ENCODE data around the gene LCMT1.
A peak's percentile ranks its signal among the peaks of the same experiment; 100 is the strongest.
"Not testable (repeated sequence)": the region's sequence is repeated elsewhere in the genome, so short reads cannot be mapped to it uniquely, and the experiment has no call there.

Gene LCMT1

DNA sequence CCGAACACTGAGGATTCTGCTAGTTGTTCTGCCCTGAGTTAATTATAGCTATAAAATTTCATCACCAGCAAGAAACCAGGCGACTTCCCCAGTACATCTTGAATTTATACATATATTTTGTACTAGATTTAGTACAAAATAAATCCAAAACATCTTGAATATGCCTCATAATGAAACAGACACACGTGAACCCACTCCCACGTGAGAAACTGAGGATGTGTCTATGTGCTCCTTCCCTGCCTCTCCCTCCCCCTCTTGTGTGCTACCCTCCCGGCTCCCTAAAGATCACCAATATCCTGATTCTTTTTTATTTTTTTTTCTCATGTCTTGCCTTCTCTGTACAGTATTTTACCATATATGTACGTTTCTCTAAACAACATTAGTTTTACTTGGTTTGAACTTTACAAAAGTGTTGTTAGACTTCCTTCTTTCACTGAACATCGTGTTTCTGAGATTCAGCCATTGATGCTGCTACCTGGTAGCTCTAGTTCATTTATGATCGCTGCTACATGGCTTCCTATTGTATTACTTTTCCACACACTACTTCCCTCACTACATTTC is 1.1 kb upstream of the LCMT1 start:
- Histone ChIP-seq H3K27ac (ENCODE audit: insufficient read depth, low read length, poor library complexity, severe bottlenecking) (peak overlapping the region; percentile 69), H3K36me3 (ENCODE audit: control insufficient read depth, insufficient read depth, low read length) (no peaks in the 10 kb centered on the region), H3K9me3 (ENCODE audit: control insufficient read depth, low read length) (no peaks in the 10 kb centered on the region), H3K4me3 (ENCODE audit: insufficient read depth, low read depth, low read length, poor library complexity, severe bottlenecking) (peak overlapping the region; percentile 91), H3K27me3 (replicated peaks; ENCODE audit: control insufficient read depth, insufficient read depth, low read length, poor library complexity, severe bottlenecking) (no peaks in the 10 kb centered on the region), H3K4me1 (ENCODE audit: control insufficient read depth, insufficient read depth, low read length, poor library complexity, severe bottlenecking) (peaks cover 17% of the 10 kb centered on the region)
- no peak for DNase-seq

DNA sequence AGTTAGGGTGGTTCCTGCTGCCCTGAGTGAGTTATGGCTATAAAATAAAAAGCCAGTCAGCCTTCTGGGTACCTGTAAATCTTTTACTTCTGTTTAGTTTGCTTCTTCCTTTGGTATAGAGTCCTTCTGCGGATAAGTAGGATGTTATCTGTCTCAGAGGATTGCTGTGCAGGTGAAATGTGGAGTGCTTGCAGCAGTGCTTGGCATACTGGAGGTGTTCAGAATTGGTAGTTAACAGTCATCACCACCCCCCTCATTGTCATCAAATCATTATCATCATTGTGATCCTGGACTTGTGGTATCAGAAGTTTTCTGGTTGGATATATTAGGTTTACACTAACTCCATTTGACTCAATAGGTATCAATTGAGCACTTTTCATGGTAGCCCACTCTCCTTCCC is 2.6 kb downstream of the LCMT1 start:
- H3K4me3 ChIP-seq (ENCODE audit: insufficient read depth, low read depth, low read length, poor library complexity, severe bottlenecking): no peak overlapping the region
- H3K27me3 ChIP-seq (replicated peaks; ENCODE audit: control insufficient read depth, insufficient read depth, low read length, poor library complexity, severe bottlenecking): no peaks in the 10 kb centered on the region
- peaks cover 8% of the 10 kb centered on the region for H3K4me1 ChIP-seq (ENCODE audit: control insufficient read depth, insufficient read depth, low read length, poor library complexity, severe bottlenecking)
- no peaks in the 10 kb centered on the region for H3K9me3 ChIP-seq (ENCODE audit: control insufficient read depth, low read length)
- no peak for DNase-seq
- peaks cover 6% of the 10 kb centered on the region for H3K36me3 ChIP-seq (ENCODE audit: control insufficient read depth, insufficient read depth, low read length)
- H3K27ac ChIP-seq (ENCODE audit: insufficient read depth, low read length, poor library complexity, severe bottlenecking): no peak overlapping the region

DNA sequence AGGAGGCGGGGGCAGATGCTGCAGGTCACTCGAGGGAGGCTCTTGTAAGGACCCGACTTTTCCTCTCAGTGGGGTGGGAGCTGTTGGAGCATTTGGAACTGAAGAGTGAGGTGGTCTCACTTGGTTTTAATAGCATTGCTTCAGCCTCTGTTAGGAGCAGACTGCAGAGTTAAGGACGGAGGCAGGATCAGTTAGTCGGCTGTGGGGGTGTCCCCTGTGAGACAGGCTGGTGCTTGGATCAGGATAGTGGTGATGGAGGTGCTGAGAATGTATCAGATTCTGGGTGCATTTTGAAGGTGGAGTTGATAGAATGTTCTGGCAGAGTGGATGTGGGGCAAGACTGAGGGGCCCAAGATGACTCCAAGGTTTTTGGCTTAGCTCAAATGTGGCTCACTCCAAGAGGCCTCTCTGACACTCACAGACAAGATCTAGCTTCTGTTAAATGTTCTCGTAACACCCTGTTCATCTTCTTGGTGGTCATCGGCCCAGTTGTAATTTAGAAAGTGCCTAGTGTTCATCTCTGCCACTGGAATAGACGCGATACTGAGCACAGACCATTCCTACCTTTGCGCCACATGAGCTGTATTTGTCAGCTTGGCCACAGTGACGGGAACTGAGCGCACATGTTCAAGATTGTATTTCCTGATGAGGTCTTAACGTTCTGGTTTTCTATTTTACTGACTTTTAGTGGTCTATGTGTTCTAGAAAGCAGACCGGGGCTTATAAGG is 7.5 kb downstream of the LCMT1 start:
- no peaks in the 10 kb centered on the region for H3K9me3 ChIP-seq (ENCODE audit: control insufficient read depth, low read length)
- H3K4me3 ChIP-seq (ENCODE audit: insufficient read depth, low read depth, low read length, poor library complexity, severe bottlenecking): no peak overlapping the region
- no peak overlapping the region for H3K27ac ChIP-seq (ENCODE audit: insufficient read depth, low read length, poor library complexity, severe bottlenecking)
- no peaks in the 10 kb centered on the region for H3K27me3 ChIP-seq (replicated peaks; ENCODE audit: control insufficient read depth, insufficient read depth, low read length, poor library complexity, severe bottlenecking)
- no peaks in the 10 kb centered on the region for H3K4me1 ChIP-seq (ENCODE audit: control insufficient read depth, insufficient read depth, low read length, poor library complexity, severe bottlenecking)
- H3K36me3 ChIP-seq (ENCODE audit: control insufficient read depth, insufficient read depth, low read length): peaks cover 6% of the 10 kb centered on the region
- DNase-seq: no peak

GRCh38 chr16:25121824-25122600 is 10.5 kb downstream of the LCMT1 start:
- Histone ChIP-seq H3K27ac (ENCODE audit: insufficient read depth, low read length, poor library complexity, severe bottlenecking) (no peak overlapping the region), H3K9me3 (ENCODE audit: control insufficient read depth, low read length) (no peaks in the 10 kb centered on the region), H3K4me1 (ENCODE audit: control insufficient read depth, insufficient read depth, low read length, poor library complexity, severe bottlenecking) (peaks cover 3% of the 10 kb centered on the region), H3K27me3 (replicated peaks; ENCODE audit: control insufficient read depth, insufficient read depth, low read length, poor library complexity, severe bottlenecking) (no peaks in the 10 kb centered on the region), H3K36me3 (ENCODE audit: control insufficient read depth, insufficient read depth, low read length) (peaks cover 9% of the 10 kb centered on the region), H3K4me3 (ENCODE audit: insufficient read depth, low read depth, low read length, poor library complexity, severe bottlenecking) (no peak overlapping the region)
- no peak for DNase-seq

DNA sequence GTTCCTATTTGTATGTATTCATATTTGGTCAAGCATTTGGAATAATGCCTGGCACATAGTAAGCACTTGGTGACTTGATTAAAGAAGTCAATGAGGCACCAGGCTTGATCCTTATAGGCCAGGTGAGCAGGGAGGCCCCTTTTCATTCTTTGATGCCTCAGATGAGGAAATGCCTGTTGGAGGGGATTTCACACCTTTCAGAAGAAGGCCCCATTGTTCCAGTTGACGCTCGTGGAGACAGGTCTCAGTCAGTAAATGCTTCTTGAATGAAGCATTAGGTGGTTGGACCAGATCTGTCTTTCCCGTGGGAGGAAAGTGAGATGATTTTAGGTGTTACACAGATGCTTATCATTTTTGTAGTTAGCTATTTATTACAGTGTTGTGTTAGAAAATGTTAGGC is 13.0 kb downstream of the LCMT1 start:
- H3K9me3 ChIP-seq (ENCODE audit: control insufficient read depth, low read length): no peaks in the 10 kb centered on the region
- H3K27ac ChIP-seq (ENCODE audit: insufficient read depth, low read length, poor library complexity, severe bottlenecking): no peak overlapping the region
- H3K27me3 ChIP-seq (replicated peaks; ENCODE audit: control insufficient read depth, insufficient read depth, low read length, poor library complexity, severe bottlenecking): no peaks in the 10 kb centered on the region
- H3K4me1 ChIP-seq (ENCODE audit: control insufficient read depth, insufficient read depth, low read length, poor library complexity, severe bottlenecking): peaks cover 3% of the 10 kb centered on the region
- no peak for DNase-seq
- no peak overlapping the region for H3K4me3 ChIP-seq (ENCODE audit: insufficient read depth, low read depth, low read length, poor library complexity, severe bottlenecking)
- H3K36me3 ChIP-seq (ENCODE audit: control insufficient read depth, insufficient read depth, low read length): peaks cover 6% of the 10 kb centered on the region

DNA sequence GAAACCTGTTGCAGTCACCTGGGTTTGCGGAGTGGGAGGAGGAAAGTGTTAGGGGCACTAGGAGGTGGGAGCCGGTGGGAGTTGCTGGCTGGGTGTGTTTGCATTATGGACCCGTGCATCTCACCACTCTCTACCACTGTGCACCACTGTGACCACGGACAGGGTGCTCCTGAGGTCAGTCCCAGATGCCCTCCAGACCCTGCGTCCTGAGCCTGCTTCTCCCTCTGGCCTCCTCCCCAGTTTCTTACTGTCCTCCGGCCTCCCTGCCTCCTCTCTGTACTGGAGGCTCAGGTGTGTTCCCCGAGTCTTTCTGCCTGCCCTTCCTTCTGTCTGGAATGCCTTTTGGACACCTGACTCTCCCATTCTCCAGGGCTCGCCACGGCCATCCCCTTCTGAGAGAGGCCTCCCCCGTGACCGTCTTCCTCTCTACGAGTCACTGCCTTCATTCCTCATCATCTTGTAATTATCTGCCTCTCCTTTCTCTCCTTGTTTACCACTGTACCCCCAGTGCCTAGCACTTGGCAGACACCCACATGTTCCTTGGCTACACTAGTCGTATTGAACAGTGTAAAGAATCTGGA is 14.6 kb downstream of the LCMT1 start:
- H3K27ac ChIP-seq (ENCODE audit: insufficient read depth, low read length, poor library complexity, severe bottlenecking); DNase-seq; H3K9me3 ChIP-seq (ENCODE audit: control insufficient read depth, low read length); H3K27me3 ChIP-seq (replicated peaks; ENCODE audit: control insufficient read depth, insufficient read depth, low read length, poor library complexity, severe bottlenecking); H3K4me1 ChIP-seq (ENCODE audit: control insufficient read depth, insufficient read depth, low read length, poor library complexity, severe bottlenecking); H3K4me3 ChIP-seq (ENCODE audit: insufficient read depth, low read depth, low read length, poor library complexity, severe bottlenecking): not testable (repeated sequence)
- H3K36me3 ChIP-seq (ENCODE audit: control insufficient read depth, insufficient read depth, low read length): peaks cover 10% of the 10 kb centered on the region

DNA sequence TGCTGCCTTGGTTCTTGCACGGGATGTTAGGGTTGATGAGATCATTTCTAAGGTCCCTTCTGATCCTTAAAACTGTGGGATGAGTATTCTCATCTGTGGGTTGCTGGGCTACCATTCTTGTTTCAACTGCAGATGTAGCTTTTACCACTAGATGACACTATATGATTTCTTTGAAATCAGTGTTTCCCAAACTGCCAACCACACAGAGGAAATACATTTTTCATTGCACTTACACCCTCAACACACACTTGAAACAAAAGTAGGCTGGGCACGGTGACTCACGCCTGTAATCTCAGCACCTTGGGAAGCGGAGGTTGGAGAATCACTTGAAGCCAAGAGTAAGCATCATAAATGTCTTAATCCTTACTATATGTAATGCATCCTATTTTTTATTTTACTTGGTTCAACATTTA is 15.3 kb downstream of the LCMT1 start:
- H3K4me1 ChIP-seq (ENCODE audit: control insufficient read depth, insufficient read depth, low read length, poor library complexity, severe bottlenecking): peaks cover 3% of the 10 kb centered on the region
- H3K36me3 ChIP-seq (ENCODE audit: control insufficient read depth, insufficient read depth, low read length): peaks cover 10% of the 10 kb centered on the region
- no peak for DNase-seq
- no peaks in the 10 kb centered on the region for H3K9me3 ChIP-seq (ENCODE audit: control insufficient read depth, low read length)
- H3K4me3 ChIP-seq (ENCODE audit: insufficient read depth, low read depth, low read length, poor library complexity, severe bottlenecking): no peak overlapping the region
- no peak overlapping the region for H3K27ac ChIP-seq (ENCODE audit: insufficient read depth, low read length, poor library complexity, severe bottlenecking)
- H3K27me3 ChIP-seq (replicated peaks; ENCODE audit: control insufficient read depth, insufficient read depth, low read length, poor library complexity, severe bottlenecking): no peaks in the 10 kb centered on the region

GRCh38 chr16:25132751-25133150 is 21.2 kb downstream of the LCMT1 start:
- H3K36me3 ChIP-seq (ENCODE audit: control insufficient read depth, insufficient read depth, low read length): peaks cover 37% of the 10 kb centered on the region
- not testable (repeated sequence) for H3K4me1 ChIP-seq (ENCODE audit: control insufficient read depth, insufficient read depth, low read length, poor library complexity, severe bottlenecking); H3K27me3 ChIP-seq (replicated peaks; ENCODE audit: control insufficient read depth, insufficient read depth, low read length, poor library complexity, severe bottlenecking); H3K9me3 ChIP-seq (ENCODE audit: control insufficient read depth, low read length); H3K4me3 ChIP-seq (ENCODE audit: insufficient read depth, low read depth, low read length, poor library complexity, severe bottlenecking); DNase-seq; H3K27ac ChIP-seq (ENCODE audit: insufficient read depth, low read length, poor library complexity, severe bottlenecking)

GRCh38 chr16:25134166-25134700 is 22.7 kb downstream of the LCMT1 start:
- Histone ChIP-seq H3K9me3 (ENCODE audit: control insufficient read depth, low read length) (no peaks in the 10 kb centered on the region), H3K4me1 (ENCODE audit: control insufficient read depth, insufficient read depth, low read length, poor library complexity, severe bottlenecking) (no peaks in the 10 kb centered on the region), H3K27me3 (replicated peaks; ENCODE audit: control insufficient read depth, insufficient read depth, low read length, poor library complexity, severe bottlenecking) (no peaks in the 10 kb centered on the region), H3K27ac (ENCODE audit: insufficient read depth, low read length, poor library complexity, severe bottlenecking) (no peak overlapping the region), H3K36me3 (ENCODE audit: control insufficient read depth, insufficient read depth, low read length) (peaks cover 40% of the 10 kb centered on the region), H3K4me3 (ENCODE audit: insufficient read depth, low read depth, low read length, poor library complexity, severe bottlenecking) (no peak overlapping the region)
- no peak for DNase-seq
